ENCODE results near the gene LRIG2. TPM values are rescaled to one million over a fixed set of nuclear protein-coding genes. Genes with fewer than 3 reads are reported as not detected.
A peak's percentile ranks its signal among the peaks of the same experiment; 100 is the strongest.

LRIG2 gene
- total and polyA plus RNA-seq, 2 of the 13 experiments (the other 11 are each of a cell fraction or from before 2014, with no cell fraction given) = 8.1 to 12.2 TPM

DNA sequence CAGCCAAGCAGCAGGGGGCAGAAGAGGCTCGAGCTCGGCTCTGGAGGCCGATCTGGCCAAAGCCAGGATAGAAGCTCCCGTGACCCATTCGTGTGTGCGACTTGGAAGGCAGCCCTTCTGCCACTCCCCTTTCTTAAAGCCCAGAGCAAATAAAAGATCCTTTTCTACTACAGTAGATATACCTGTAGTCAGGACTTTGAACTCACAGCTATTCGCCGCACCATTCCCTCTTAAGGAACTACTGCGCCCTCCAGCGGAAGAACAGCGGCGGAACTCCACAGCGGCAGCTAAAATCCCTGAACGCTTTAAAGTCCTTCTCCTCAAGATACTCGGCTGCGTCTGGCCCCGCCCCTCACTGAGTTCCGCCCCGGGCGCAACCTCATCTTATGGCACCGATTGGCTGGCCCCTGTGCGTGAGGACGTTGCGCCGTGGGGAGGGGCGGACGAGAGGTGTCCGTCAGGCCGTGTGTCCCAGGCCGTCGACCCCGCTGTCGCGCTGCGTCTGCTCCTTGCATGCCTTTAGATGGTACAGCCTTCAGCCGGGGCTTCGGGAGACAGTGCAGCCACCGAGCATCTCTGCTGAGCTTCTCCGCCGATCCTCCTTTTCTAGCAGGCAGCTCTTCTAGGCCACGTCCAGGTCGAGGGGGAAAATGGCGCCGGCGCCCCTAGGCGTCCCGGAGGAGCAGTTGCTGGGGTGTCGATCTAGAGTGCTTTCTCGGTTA is at the start of gene LRIG2 (continued):
- TF ChIP-seq ZNF598 (CRISPR knock-in tag; IDR thresholded peaks at IDR 0.05; ENCODE audit: borderline replicate concordance) = no peak
- TF ChIP-seq EED (CRISPR knock-in tag; IDR thresholded peaks at IDR 0.05) = peak; percentile 74; the same call in 1 of the 2 replicates
- no peak for TF ChIP-seq CC2D1A (CRISPR knock-in tag; IDR thresholded peaks at IDR 0.05)
- no peak for TF ChIP-seq JUNB (CRISPR knock-in tag; IDR thresholded peaks at IDR 0.05; ENCODE audit: borderline replicate concordance)
- no peak; the same call in 1 of the 2 replicates for TF ChIP-seq FOXO1 (CRISPR knock-in tag; IDR thresholded peaks at IDR 0.05)
- TF ChIP-seq GATAD1 (CRISPR knock-in tag; IDR thresholded peaks at IDR 0.05) = peak; percentile 72
- TF ChIP-seq ZNF207 (IDR thresholded peaks at IDR 0.05; ENCODE audit: borderline replicate concordance) = no peak
- no peak for TF ChIP-seq FOXC1 (CRISPR knock-in tag; IDR thresholded peaks at IDR 0.05; ENCODE audit: borderline replicate concordance)
- TF ChIP-seq PHF20 (CRISPR knock-in tag; IDR thresholded peaks at IDR 0.05) = peak; percentile 42
- TF ChIP-seq REL (CRISPR knock-in tag; conservative IDR thresholded peaks at IDR 0.05) = no peak
- TF ChIP-seq ZFP36 (IDR thresholded peaks at IDR 0.05; ENCODE audit: borderline replicate concordance, low read depth, low read length, partially characterized antibody) = no peak
- peak; percentile 53; the same call in 1 of the 2 replicates for TF ChIP-seq ATF7-NPFF (CRISPR knock-in tag; IDR thresholded peaks at IDR 0.05; ENCODE audit: low read depth)
- TF ChIP-seq NFKB2 (CRISPR knock-in tag; IDR thresholded peaks at IDR 0.05; ENCODE audit: borderline replicate concordance) = peak; percentile 82; the same call in 1 of the 2 replicates
- no peak for TF ChIP-seq ZNF83 (CRISPR knock-in tag; IDR thresholded peaks at IDR 0.05; ENCODE audit: borderline replicate concordance)
- TF ChIP-seq, protein P1, sequence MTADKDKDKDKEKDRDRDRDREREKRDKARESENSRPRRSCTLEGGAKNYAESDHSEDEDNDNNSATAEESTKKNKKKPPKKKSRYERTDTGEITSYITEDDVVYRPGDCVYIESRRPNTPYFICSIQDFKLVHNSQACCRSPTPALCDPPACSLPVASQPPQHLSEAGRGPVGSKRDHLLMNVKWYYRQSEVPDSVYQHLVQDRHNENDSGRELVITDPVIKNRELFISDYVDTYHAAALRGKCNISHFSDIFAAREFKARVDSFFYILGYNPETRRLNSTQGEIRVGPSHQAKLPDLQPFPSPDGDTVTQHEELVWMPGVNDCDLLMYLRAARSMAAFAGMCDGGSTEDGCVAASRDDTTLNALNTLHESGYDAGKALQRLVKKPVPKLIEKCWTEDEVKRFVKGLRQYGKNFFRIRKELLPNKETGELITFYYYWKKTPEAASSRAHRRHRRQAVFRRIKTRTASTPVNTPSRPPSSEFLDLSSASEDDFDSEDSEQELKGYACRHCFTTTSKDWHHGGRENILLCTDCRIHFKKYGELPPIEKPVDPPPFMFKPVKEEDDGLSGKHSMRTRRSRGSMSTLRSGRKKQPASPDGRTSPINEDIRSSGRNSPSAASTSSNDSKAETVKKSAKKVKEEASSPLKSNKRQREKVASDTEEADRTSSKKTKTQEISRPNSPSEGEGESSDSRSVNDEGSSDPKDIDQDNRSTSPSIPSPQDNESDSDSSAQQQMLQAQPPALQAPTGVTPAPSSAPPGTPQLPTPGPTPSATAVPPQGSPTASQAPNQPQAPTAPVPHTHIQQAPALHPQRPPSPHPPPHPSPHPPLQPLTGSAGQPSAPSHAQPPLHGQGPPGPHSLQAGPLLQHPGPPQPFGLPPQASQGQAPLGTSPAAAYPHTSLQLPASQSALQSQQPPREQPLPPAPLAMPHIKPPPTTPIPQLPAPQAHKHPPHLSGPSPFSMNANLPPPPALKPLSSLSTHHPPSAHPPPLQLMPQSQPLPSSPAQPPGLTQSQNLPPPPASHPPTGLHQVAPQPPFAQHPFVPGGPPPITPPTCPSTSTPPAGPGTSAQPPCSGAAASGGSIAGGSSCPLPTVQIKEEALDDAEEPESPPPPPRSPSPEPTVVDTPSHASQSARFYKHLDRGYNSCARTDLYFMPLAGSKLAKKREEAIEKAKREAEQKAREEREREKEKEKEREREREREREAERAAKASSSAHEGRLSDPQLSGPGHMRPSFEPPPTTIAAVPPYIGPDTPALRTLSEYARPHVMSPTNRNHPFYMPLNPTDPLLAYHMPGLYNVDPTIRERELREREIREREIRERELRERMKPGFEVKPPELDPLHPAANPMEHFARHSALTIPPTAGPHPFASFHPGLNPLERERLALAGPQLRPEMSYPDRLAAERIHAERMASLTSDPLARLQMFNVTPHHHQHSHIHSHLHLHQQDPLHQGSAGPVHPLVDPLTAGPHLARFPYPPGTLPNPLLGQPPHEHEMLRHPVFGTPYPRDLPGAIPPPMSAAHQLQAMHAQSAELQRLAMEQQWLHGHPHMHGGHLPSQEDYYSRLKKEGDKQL (CRISPR knock-in tag; IDR thresholded peaks at IDR 0.05; ENCODE audit: low read depth) = no peak
- TF ChIP-seq SYNCRIP (IDR thresholded peaks at IDR 0.05; ENCODE audit: insufficient read depth, low read depth, low read length) = no peak
- peak; percentile 93 for TF ChIP-seq POLR2AphosphoS5 (IDR thresholded peaks at IDR 0.05; ENCODE audit: low read depth, low read length)
- no peak for TF ChIP-seq ZBTB37 (CRISPR knock-in tag; IDR thresholded peaks at IDR 0.05)
- 0 out of 2 replicates have a peak, but pooled peaks have one; percentile 65 for TF ChIP-seq ZNF780A (CRISPR knock-in tag; IDR thresholded peaks at IDR 0.05)
- no peak for TF ChIP-seq ZNF749 (CRISPR knock-in tag; IDR thresholded peaks at IDR 0.05; ENCODE audit: borderline replicate concordance)
- peak; percentile 34 for TF ChIP-seq MED1 (CRISPR knock-in tag; IDR thresholded peaks at IDR 0.05)
- TF ChIP-seq HIVEP1 (CRISPR knock-in tag; IDR thresholded peaks at IDR 0.05) = no peak; the same call in 1 of the 2 replicates
- TF ChIP-seq ZNF20 (CRISPR knock-in tag; IDR thresholded peaks at IDR 0.05) = 0 out of 2 replicates have a peak, but pooled peaks have one; percentile 34
- TF ChIP-seq TEAD3 (CRISPR knock-in tag; optimal IDR thresholded peaks at IDR 0.05; ENCODE audit: borderline replicate concordance) = peak; percentile 22
- TF ChIP-seq ZEB1 (IDR thresholded peaks at IDR 0.05; ENCODE audit: insufficient replicate concordance, low read depth) = no peak

Data from HepG2 (cell line).